ENCODE data around the gene H2BK1.
A peak's percentile ranks its signal among the peaks of the same experiment; 100 is the strongest.

Gene H2BK1

DNA sequence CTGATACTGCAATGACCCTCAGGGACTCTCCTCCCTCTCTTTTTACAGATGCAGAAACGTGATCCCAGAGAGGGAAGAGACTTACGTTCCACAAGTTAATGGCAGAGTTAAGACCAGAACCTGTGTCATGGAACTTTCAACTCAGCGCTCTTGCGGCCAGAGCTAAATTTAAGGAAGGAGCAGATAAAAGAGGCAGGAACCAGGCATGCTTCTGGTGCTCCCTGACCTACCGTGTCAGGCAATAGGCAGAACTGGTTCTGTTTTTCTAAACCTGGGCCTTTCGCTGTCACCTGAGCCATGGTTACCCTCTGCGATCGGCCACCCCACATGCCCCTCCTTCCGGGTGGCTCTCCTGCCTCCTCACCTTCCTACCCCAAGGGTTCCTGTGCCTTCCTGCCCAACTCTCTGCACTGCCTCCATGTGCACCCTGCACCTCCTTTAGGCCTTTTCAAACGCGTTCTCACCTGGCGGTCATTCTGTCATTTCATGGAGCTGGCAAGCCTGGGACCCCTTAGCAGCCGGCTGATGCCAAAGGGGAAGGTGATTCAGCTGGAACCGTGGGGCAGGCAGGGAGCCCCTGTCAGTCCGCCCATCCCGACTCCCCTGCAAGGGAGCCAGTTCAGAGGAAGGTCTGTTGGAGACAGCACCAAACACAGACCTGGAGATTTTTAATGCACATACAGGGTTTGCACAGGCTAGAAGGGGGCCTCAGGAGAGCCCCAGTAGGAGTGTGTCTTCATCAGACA is 35.1 kb downstream of the H2BK1 start:
- no peak for DNase-seq

DNA sequence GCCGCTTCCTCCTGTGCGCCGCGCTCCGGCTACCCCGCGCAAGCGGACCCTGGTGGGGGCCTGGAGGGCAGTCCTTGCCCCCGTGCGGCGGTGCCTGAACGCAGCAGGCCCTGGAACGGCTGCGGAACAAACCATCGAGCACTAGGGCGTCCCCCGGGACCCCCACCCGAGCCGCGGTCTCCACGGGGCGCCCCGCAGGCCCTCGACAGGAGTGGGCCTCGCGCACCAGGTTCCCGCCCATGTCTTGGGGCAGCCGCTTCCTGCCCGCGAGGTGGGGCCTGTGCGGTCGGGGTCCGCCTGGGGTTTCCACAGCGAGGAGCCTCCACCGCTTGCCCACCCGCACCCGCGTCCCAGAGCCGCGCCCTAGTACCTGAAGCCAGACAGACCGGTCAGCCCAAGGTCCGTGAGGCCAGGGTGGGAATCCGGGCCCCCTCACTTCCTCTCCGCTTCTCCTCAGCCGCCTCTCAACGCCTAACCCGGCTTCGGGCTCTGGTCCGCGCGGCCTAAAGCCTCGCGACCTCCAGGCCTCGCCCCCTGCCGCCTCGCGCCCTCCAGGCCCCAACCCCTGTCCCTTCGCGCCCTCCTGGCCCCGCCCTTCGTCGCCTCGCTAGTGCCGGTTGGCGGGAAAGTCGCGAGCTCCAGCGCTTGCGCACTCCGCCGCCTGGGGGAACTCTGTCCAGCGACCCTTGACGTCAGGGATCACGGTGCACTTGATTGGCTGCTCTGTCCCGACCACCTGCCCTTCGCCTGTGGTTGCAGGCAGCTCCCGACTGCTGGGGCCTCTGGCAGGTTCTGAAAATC is 35.8 kb downstream of the H2BK1 start:
- DNase-seq = no peak

DNA sequence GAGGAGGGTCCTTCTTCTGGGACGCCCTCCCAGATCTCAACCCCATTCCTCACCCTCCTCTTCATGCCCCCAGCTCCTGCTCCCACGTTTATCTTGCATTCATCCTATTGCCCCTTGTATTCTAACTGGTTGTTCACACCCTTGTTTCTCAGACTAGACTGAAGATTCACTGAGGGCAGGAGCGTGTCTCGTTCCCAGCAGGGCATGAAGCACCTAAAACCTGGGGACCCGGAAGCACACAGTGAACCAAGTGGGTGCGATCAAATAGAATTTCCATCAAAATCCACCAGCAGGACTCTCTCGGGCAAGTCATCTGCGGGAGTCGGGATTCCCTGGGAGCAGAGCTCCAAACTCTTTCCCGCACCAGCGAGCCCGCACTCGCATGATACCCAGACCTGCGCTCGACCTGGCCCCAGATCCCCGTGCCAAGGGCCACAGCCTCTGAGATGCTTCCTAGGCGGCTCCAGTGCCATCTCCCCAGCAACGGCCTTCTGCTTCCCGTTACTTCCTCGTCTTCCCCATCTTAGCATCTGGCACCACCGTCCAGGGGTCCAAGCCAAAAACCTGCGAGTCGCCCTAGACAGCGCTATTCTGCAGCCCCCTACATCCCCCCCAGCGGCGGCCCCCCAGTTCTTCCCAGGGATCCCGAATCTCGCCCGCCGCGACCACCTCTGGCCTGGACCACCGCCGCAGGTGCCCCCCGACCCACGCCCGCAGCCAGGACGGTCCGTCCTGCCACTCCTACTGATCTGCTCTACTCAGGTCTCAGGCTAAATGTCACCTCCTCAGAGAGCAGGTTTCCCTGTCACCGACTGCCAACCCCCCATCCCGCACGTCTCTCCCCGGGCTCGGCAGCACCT is 36.7 kb downstream of the H2BK1 start:
- no peak for DNase-seq

DNA sequence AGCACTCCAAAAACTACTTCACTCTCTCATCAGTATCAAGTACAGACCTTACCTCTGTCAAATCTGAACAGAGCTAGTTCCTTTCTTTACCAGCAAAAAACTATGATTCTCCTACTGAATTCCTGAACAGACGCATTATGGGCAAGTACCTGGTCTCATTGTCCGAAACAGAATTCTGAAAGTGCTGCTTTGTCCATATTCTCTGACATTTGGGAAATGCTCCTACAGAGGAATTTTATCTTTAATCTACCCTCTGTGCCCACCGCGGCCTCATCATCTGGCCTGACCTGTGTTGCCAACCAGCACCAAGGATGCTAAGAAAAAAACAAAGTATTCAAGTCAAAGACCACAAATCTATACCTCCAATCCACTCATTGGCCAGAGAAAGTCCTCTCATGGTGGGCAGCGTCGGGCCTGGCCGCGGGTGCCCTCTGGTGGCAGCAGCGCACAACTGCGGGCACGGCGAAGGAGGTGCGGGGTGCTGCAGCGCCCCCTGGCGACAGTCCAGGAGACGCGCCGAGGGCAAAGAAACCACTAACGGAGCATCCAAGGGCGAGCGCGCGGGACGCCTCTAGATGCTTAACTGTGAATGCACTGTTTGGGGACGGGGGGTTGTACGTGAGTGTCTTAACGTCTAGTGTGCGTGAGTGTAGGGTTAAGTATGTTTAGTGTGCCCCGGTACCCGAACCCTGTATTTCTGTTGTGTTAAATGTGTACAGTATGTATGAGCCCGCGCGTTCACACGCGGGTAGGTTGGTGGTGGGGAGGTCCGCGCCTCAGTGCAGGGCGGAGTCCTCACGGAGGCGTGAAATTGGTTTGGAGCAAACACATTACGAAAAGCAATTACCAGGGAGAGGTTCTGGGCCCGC is 37.8 kb downstream of the H2BK1 start:
- peak; percentile 84 for DNase-seq

DNA sequence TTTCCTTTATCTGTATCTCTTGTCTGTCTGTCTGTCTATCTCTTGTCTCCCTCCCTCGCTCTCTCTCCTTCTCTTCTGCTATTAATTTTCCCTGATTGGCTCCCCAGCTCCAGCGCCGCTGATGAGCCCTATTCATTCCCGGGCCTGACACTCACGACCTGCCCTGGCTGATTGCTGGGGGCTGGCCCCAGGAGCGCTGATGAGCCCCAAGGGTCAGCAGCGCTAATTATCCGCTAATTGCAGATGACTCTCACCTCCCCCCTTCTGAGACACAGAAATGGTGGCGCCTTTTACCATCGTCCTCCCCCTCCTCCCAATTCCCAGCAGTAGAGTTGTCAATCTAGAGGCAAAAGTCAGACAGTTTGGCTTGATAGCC is 41.5 kb downstream of the H2BK1 start:
- no peak for DNase-seq

DNA sequence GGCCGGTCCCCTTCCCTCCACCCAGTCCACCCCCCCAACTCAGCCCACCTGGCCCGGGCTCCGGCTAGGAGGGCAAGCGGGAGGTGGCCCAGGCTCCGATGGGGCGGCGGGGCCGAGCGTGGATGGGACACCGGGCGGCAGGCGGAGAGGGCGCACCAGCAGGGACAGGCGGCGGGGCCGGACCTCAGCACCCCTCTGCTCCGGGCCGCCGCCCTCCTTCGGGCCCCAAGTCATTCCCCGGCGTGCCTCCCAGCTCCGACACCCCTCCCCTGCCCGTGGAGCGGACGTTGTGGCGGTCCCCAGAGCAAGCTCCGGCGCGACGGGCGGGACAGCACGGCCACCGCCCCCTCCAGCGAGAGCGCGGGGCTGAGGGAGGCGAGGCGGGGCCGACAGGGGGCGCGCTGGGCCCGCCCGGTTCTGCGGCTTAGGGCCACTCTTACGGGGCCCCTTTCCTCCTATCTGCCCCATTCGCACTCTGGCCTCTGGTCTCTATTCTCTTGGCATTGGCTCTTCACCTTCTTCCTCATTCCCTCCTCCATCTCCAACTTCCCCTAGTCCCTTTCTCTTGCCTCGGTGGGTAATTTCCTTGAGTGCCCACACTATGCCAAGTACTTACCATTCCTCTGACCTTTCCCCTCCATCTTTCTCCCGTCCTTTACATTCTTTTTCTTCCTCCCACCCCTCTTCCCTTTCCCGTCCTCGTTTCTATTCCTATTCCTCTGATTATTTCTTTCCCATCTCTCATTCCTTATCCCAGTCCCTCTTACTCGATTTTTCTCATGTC is 42.1 kb downstream of the H2BK1 start:
- no peak for DNase-seq

DNA sequence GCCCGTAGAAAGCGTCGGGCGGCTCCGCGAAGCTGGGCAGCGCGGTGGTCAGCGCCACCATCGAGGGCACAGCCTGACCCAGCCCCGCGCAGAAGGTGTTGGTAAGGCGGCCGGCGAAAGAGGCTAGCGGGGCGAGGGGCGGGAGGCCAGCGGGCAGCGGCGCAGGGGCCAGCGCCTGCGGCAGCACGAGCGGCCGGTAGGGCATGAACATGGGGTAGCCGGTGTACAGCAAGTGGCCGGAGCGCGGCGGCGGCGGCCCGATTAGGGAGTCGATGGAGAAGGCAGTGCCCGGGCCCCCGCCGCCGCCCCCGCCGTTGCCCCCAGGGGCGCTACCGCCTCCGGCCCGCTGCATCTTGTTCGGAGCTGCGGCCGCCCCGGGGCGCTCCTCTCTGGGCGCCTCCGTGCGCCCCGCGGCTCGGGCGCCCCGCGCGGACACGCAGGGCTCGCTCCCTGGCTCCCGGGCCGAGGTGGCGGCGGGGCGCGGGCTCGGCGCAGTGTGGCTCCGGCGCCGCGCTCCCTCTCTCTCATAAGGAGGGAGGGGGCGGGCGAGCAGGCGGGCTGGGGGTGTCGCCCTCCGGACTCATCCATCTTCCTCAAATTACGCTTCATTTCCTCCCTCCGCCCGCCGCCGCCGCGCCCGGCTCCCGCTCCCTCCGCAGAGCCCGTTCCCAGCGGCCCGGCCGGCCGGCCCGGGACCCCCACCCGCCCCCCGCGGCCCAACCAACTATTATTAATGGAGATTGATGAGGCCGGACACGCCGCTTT is 42.9 kb downstream of the H2BK1 start, which contains the start of gene GBX1:
TSS of gene GBX1 (minus strand) at position 498 of the 765 bp plus-strand sequence. CDS start at position 352, 146 bp downstream.
- no peak for DNase-seq

DNA sequence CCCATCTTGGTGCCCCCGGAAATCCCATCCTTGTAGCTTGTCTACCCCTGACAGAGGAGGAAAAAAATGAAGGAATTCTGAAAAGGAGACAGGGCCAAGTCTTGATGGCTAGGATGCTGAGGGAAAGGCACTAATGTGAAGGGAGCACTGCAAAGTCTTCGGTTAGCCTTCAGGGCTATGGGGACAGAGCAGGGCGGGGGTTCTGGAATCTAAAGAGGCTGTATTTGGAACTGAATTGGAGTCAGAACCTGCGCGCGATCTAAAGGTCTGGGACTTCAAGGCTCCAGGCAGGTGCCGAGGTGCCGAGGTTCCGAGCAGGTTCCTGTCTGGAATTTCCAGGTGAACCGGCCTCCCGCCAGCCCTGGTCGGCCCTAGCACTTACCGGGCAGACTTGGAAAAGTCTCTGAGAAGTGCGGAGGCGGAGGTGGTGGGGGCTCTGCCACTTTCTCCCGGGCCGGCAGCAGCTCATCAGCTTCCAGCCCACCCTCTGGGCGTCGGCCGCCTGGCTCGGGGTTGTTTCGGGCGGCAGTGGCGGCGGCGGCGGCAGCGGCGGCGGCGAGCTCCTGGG is 43.6 kb downstream of the H2BK1 start:
- no peak for DNase-seq

DNA sequence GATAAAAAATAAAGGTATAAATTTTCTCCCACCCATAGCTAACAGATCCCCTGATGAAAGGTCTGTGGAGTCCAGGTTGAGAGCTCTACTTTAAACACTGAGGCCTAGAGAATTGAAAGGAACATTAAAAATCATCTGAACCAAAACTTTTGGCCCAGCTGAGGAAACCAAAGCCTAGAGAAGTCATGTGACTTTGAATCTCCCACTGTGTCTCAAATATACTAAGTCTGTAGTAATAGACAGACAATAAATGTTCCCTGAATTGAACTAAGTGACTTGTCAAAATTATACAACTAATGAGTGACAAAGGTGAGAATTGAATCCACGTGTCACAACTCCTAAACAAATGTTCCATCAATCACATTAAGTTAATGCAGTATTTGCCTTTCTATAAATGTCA is 48.5 kb downstream of the H2BK1 start:
- DNase-seq = no peak
